HepG2 (cell line): Measurements from ENCODE around the gene TMEM200B. TPM values are rescaled to one million over a fixed set of nuclear protein-coding genes. Genes with fewer than 3 reads are reported as not detected.

Experiments used
- ATAC-seq: fragments of 200-7000 bp; cut with Tn5 transposase; 3 replicates; pipeline ENCODE4 v1.9.1; 2020; ENCODE audit warnings: mild to moderate bottlenecking, moderate library complexity
- BruUV-seq: library from RNA; stranded (reverse); fragments of 400-500 nt; replicated peaks from 2 replicates; lab custom pipeline; 2021; lab: Mats Ljungman, UMichigan
- CTCF ChIA-PET: fragments of 300-600 bp; formaldehyde crosslinking; extraction: SDS; loops from one replicate; lab custom pipeline; 2021; ENCODE audit warnings: low total read pairs, inconsistent platforms, low intra/inter-chr PET ratio; lab: Yijun Ruan, JAX
- POLR2A ChIA-PET: fragments of 350-600 bp; sonication (Branson Sonifier 250); formaldehyde crosslinking; loops from one replicate; lab custom pipeline; 2020; ENCODE audit warnings: antibody characterized with exemption, inconsistent platforms; lab: Yijun Ruan, JAX
- DNase-seq: peaks from one replicate; pipeline ENCODE4 v3.0.0-alpha.2; 2015; ENCODE audit warnings: low spot score
- FAIRE-seq: peaks from 3 replicates; lab custom pipeline; 2011; peaks lifted over from hg19 to GRCh38; lab: Jason Lieb, UNC
- H2AFZ ChIP-seq: one replicate; pipeline ENCODE4 v1.6.1; 2011; ENCODE audit warnings: low read length, inconsistent platforms
- H3K27ac ChIP-seq: fragments of 300-600 bp; 3 replicates; pipeline ENCODE4 v1.8.0; 2011; ENCODE audit warnings: mixed run types, mild to moderate bottlenecking, mixed read lengths, low read length, inconsistent platforms; ENCODE audit not compliant: insufficient read depth; ENCODE audit errors: extremely low read length
- H3K27me3 ChIP-seq, 2 experiments: fragments of 200-600 bp in 1 of 2; 2 replicates in 1 of 2; 3 replicates in 1 of 2; pipeline versions ENCODE4 v1.6.0 to v1.8.0; 2011; ENCODE audit warnings: low read length in 2 of 2, mild to moderate bottlenecking in 2 of 2, moderate library complexity in 2 of 2, inconsistent platforms in 1 of 2; ENCODE audit not compliant: insufficient read depth in 2 of 2, control insufficient read depth in 1 of 2
- H3K36me3 ChIP-seq, 2 experiments: fragments of 200-600 bp in 1 of 2; replicated peaks in 1 of 2; 2 replicates in 1 of 2; 3 replicates in 1 of 2; pipeline versions ENCODE4 v1.5.1 to v1.8.0; 2011; ENCODE audit warnings: low read length in 2 of 2, inconsistent platforms in 1 of 2; ENCODE audit not compliant: insufficient read depth in 2 of 2, control insufficient read depth in 1 of 2
- H3K4me1 ChIP-seq: 2 replicates; pipeline ENCODE4 v1.5.1; 2012; ENCODE audit warnings: low read length, inconsistent platforms; ENCODE audit not compliant: insufficient read depth
- H3K4me2 ChIP-seq: 2 replicates; pipeline ENCODE4 v1.6.0; 2011; ENCODE audit warnings: low read depth, low read length, inconsistent platforms
- H3K4me3 ChIP-seq, 3 experiments: fragments of 200-600 bp in 1 of 3; sonication (generic), shearing (Covaris generic) in 1 of 3; replicated peaks in 1 of 3; 2 replicates each; pipeline ENCODE4 v1.5.1; 2011 to 2016; ENCODE audit warnings: low read length in 3 of 3, inconsistent platforms in 2 of 3, low read depth in 2 of 3, mild to moderate bottlenecking in 2 of 3, control low read depth in 1 of 3, mixed read lengths in 1 of 3; ENCODE audit not compliant: insufficient read depth in 1 of 3
- H3K79me2 ChIP-seq: one replicate; pipeline ENCODE4 v1.6.1; 2011; ENCODE audit warnings: low read length, inconsistent platforms; ENCODE audit not compliant: insufficient read depth
- H3K9ac ChIP-seq: 2 replicates; pipeline ENCODE4 v1.6.0; 2011; ENCODE audit warnings: mild to moderate bottlenecking, low read depth, low read length, inconsistent platforms; ENCODE audit not compliant: insufficient read depth
- H3K9me3 ChIP-seq: 2 replicates; pipeline ENCODE4 v1.5.1; 2012; ENCODE audit warnings: mild to moderate bottlenecking, low read length
- H4K20me1 ChIP-seq: 2 replicates; pipeline ENCODE4 v1.6.0; 2011; ENCODE audit warnings: inconsistent platforms, mild to moderate bottlenecking, low read length, moderate library complexity; ENCODE audit not compliant: insufficient read depth
- BCL6 ChIP-seq: IDR thresholded peaks from 2 replicates; pipeline ENCODE4 v1.6.1; 2016; ENCODE audit warnings: missing genetic modification reagents, missing compliant biosample characterization
- CCAR2 ChIP-seq: fragments of 200-400 bp; formaldehyde crosslinking; optimal IDR thresholded peaks from 2 replicates; pipeline ENCODE3; 2018; ENCODE audit warnings: low read depth, mild to moderate bottlenecking, low read length, moderate library complexity
- FOXP1 ChIP-seq, 2 experiments: fragments of 450-650 bp in 1 of 2; IDR thresholded peaks; 2 replicates each; pipeline ENCODE4 v1.6.1; 2017 to 2018; ENCODE audit warnings: antibody characterized with exemption in 1 of 2
- MAFF ChIP-seq: IDR thresholded peaks from 2 replicates; pipeline ENCODE4 v1.6.1; 2011; ENCODE audit warnings: low read depth, low read length, improper control_type of control experiment
- PCBP2 ChIP-seq: fragments of 200-400 bp; formaldehyde crosslinking; optimal IDR thresholded peaks from 2 replicates; pipeline ENCODE3; 2018; ENCODE audit warnings: low read length, low read depth; ENCODE audit not compliant: poor library complexity, severe bottlenecking
- RBM22 ChIP-seq: fragments of 200-400 bp; formaldehyde crosslinking; optimal IDR thresholded peaks from 2 replicates; pipeline ENCODE3; 2017; ENCODE audit warnings: mild to moderate bottlenecking, low read length, moderate library complexity
- SOX5 ChIP-seq: IDR thresholded peaks from 2 replicates; pipeline ENCODE4 v1.6.1; 2016; ENCODE audit warnings: borderline replicate concordance
- SUZ12 ChIP-seq: fragments of 150-350 bp; IDR thresholded peaks from 2 replicates; pipeline ENCODE4 v1.6.1; 2014; ENCODE audit warnings: low read depth, low read length
- TFE3 ChIP-seq: IDR thresholded peaks from 2 replicates; pipeline ENCODE4 v1.6.1; 2016
- ZMAT5 ChIP-seq: sonication (generic); formaldehyde crosslinking; IDR thresholded peaks from 2 replicates; pipeline ENCODE4 v1.5.0; 2020; ENCODE audit warnings: mild to moderate bottlenecking, low read depth, missing genetic modification reagents, borderline replicate concordance
- ZNF160 ChIP-seq: sonication (generic); formaldehyde crosslinking; IDR thresholded peaks from 2 replicates; pipeline ENCODE4 v1.8.0; 2022; ENCODE audit warnings: mild to moderate bottlenecking, inconsistent platforms, missing genetic modification reagents
- ZNF430 ChIP-seq: sonication (generic); formaldehyde crosslinking; IDR thresholded peaks from 2 replicates; pipeline ENCODE4 v1.9.0; 2021; ENCODE audit warnings: mild to moderate bottlenecking, missing genetic modification reagents
- ZNF513 ChIP-seq: sonication (generic); formaldehyde crosslinking; conservative IDR thresholded peaks from 2 replicates; pipeline ENCODE4 v1.5.0; 2020; ENCODE audit warnings: missing genetic modification reagents
- ZNF629 ChIP-seq: sonication (generic); formaldehyde crosslinking; conservative IDR thresholded peaks from 2 replicates; pipeline ENCODE4 v1.5.0; 2020; ENCODE audit warnings: missing genetic modification reagents
- WGBS: methylation state at CpG from one replicate; pipeline ENCODE4 v1.1.6; 2017; ENCODE audit warnings: low lambda C conversion rate; 5-methylcytosine and 5-hydroxymethylcytosine counted together
- in situ Hi-C: cut with HindIII; loops from 2 replicates; pipeline ENCODE4 v1.10.0; 2017; ENCODE audit warnings: low pct_unique_long_range_greater_than_20kb; ENCODE audit not compliant: extremely low pct_ligation_motif_present
- intact Hi-C: fragments of 100-400 bp; cut with micrococcal nuclease; formaldehyde crosslinking; loops from one replicate; pipeline ENCODE4 v1.10.0; 2022; ENCODE audit not compliant: unreplicated experiment
- polyA plus RNA-seq, 8 experiments: library from polyadenylated mRNA; depleted of rRNA in 3 of 8; stranded (reverse) in 7 of 8; unstranded in 1 of 8; fragments of >200 nt; fragmentation: Illumina TruSeq in 4 of 8; extraction: Trizol in 4 of 8; gene quantifications; 2 replicates each; pipeline versions ENCODE4 v1.2.1 to v1.2.3, GENCODE V29; 2011 to 2016; ENCODE audit warnings: low read depth in 4 of 8, missing spikeins in 1 of 8, mixed read lengths in 1 of 8; ENCODE audit not compliant: insufficient read depth in 1 of 8
- total RNA-seq, 5 experiments: library from RNA; depleted of rRNA; stranded (reverse); fragments of >200 nt; fragmentation: Illumina TruSeq; extraction: Trizol; gene quantifications; 2 replicates each; pipeline ENCODE4 v1.2.3, GENCODE V29; 2016; ENCODE audit warnings: low read depth in 1 of 5

TMEM200B gene
- total and polyA plus RNA-seq, 2 of the 13 experiments (the other 11 are each of a cell fraction or from before 2014, with no cell fraction given) = 1.1 to 1.4 TPM

DNA sequence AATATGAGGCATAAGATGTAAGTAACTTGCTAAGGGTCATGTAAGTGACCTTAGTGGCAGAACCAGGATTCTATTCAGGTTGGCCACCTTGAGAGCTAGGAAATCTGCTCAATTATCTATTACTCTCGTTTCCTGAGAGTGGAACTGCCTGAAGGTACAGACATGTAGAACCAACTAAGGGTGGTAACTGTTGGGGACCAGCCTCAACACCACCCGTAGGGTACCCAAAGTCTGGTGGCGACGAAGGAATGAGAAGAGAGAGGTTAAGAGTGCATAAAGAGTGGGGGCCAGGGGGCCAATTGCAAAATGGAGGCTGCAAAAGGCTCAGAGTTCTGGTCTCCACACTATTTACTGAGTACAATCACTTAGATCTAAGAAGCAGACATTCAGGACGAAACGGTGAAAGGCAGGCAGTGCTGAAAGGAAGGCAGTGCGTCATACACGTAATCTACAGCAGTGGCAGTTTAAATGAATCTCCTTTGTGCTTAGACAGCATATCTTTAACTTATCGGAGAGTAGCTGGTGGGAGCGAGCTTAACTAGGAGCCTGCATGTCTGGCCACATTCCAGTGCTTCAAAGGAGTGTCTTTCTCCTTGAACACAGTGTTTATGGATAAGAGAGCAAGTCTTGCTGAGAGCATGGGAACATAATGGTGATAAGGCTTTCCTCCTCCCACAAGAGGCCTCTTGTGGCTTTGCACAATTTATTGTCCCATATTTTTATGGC lies 33.0 kb upstream of the TMEM200B start:
- Histone ChIP-seq H3K9ac (no peak overlapping the region), H3K4me3 (no peak overlapping the region), H3K4me2 (no peak overlapping the region), H2AFZ (no peak overlapping the region), H3K4me1 (peaks cover 8% of the 10 kb centered on the region), H3K79me2 (peaks cover 4% of the 10 kb centered on the region), H4K20me1 (peaks cover 5% of the 10 kb centered on the region), H3K36me3 (peaks cover 15 to 87% of the 10 kb centered on the region in 2 experiments), H3K27ac (no peak overlapping the region), H3K27me3 (no peaks in the 10 kb centered on the region), H3K9me3 (no peaks in the 10 kb centered on the region)
- no peak for ATAC-seq
- intact Hi-C loops (no loop called here), in situ Hi-C loops (no loop called here)
- ChIA-PET CTCF (no interaction called here), POLR2A (interaction anchor here (1.2 kb wide), 1 partner anchor 25 kb away, joined by 4 read pairs; the partner anchor contains the start of gene SRSF4)
- 96% methylated on average over 10 of the region's 10 CpGs for WGBS
- no peak for FAIRE-seq
- BruUV-seq = no TSS peak
- TF ChIP-seq MAFF (0 out of 2 replicates have a peak, but pooled peaks have one; percentile 2), PCBP2 (no peak), BCL6 (no peak), ZNF513 (no peak), ZNF629 (CRISPR knock-in tag) (no peak), ZNF160 (CRISPR knock-in tag) (no peak), SOX5 (CRISPR knock-in tag) (no peak), CCAR2 (no peak), SUZ12 (no peak), FOXP1 (IDR thresholded peaks at IDR 0.05) (no peak), FOXP1 (CRISPR knock-in tag; IDR thresholded peaks at IDR 0.05) (no peak), ZNF430 (CRISPR knock-in tag) (no peak), ZMAT5 (no peak), TFE3 (CRISPR knock-in tag) (no peak), RBM22 (peak; percentile 21)
- no peak for DNase-seq
